ENCODE results near the gene EFCAB11.

Gene EFCAB11

GRCh38 chr14:89747126-89747525 lies 207.4 kb downstream of the EFCAB11 start:
- DNase-seq (ENCODE audit: low read depth): no peak
- no peak overlapping the region for H3K4me3 ChIP-seq (ENCODE audit: low read depth, low read length)
- TF ChIP-seq CTCF (IDR thresholded peaks at IDR 0.05; ENCODE audit: control insufficient read depth, extremely low read depth, insufficient read depth): no peak

- DNase-seq (ENCODE audit: low read depth): no peak
- TF ChIP-seq CTCF (IDR thresholded peaks at IDR 0.05; ENCODE audit: control insufficient read depth, extremely low read depth, insufficient read depth): no peak
- H3K4me3 ChIP-seq (ENCODE audit: low read depth, low read length): no peak overlapping the region
Measured at GRCh38 chr14:89746654-89747053, 207.9 kb downstream of the EFCAB11 start.

GRCh38 chr14:89746135-89746534 lies 208.4 kb downstream of the EFCAB11 start:
- no peak overlapping the region for H3K4me3 ChIP-seq (ENCODE audit: low read depth, low read length)
- no peak for TF ChIP-seq CTCF (IDR thresholded peaks at IDR 0.05; ENCODE audit: control insufficient read depth, extremely low read depth, insufficient read depth)
- peak; percentile 8 for DNase-seq (ENCODE audit: low read depth)
